Central memory CD8-positive, alpha-beta T cell (primary cell): ENCODE results near the gene LRRC39.
"Not testable (repeated sequence)": the region's sequence is repeated elsewhere in the genome, so short reads cannot be mapped to it uniquely, and the experiment has no call there.

Source experiments
- ATAC-seq: fragments of 150-1000 bp; cut with Tn5 transposase; replicated peaks from 2 replicates; pipeline ENCODE4 v1.10.0; 2022; ENCODE audit warnings: mild to moderate bottlenecking, moderate FRiP score, moderate number of reproducible peaks; ENCODE audit not compliant: poor library complexity, severe bottlenecking; ENCODE audit errors: extremely low read depth
- DNase-seq, 2 donors: peaks; one replicate each; pipeline ENCODE4 v3.0.0; 2021; ENCODE audit warnings: low spot score in 2 of 2
- H3K27ac Mint-ChIP-seq: one replicate; pipeline ENCODE4 v1.8.0; 2022; ENCODE audit warnings: low read depth, mild to moderate bottlenecking, moderate library complexity, mixed read lengths
- H3K27me3 Mint-ChIP-seq: one replicate; pipeline ENCODE4 v1.8.0; 2022; ENCODE audit warnings: mixed read lengths
- H3K36me3 Mint-ChIP-seq: one replicate; pipeline ENCODE4 v1.8.0; 2022; ENCODE audit warnings: mild to moderate bottlenecking, moderate library complexity, mixed read lengths; ENCODE audit not compliant: insufficient read depth
- H3K4me1 Mint-ChIP-seq: one replicate; pipeline ENCODE4 v1.8.0; 2022; ENCODE audit warnings: mixed read lengths
- H3K4me3 Mint-ChIP-seq: one replicate; pipeline ENCODE4 v1.8.0; 2022; ENCODE audit warnings: mild to moderate bottlenecking, moderate library complexity, mixed read lengths
- H3K9me3 Mint-ChIP-seq: one replicate; pipeline ENCODE4 v1.8.0; 2022; ENCODE audit warnings: mixed read lengths

The LRRC39 gene

GRCh38 chr1:100178091-100178490 lies at the start of gene LRRC39:
LRRC39 (minus strand) TSS chr1:100178256; CDS start chr1:100168516, 9,740 bp downstream.
- no peak within 1 kb of the TSS for H3K4me3 Mint-ChIP-seq
- no peak for DNase-seq
- H3K9me3 Mint-ChIP-seq: no peaks in the 10 kb centered on the region

GRCh38 chr1:100222428-100222827 lies 44.4 kb upstream of the LRRC39 start:
- no peaks in the 10 kb centered on the region for H3K9me3 Mint-ChIP-seq
- no peak overlapping the region for H3K27ac Mint-ChIP-seq
- DNase-seq (no peak), ATAC-seq (no peak)
- no peaks in the 10 kb centered on the region for H3K27me3 Mint-ChIP-seq
- H3K4me3 Mint-ChIP-seq: no peak overlapping the region
- H3K4me1 Mint-ChIP-seq: no peaks in the 10 kb centered on the region
- peaks cover 6% of the 10 kb centered on the region for H3K36me3 Mint-ChIP-seq

More at GRCh38 chr1:100178091-100178490, at the start of gene LRRC39:
- Mint-ChIP-seq H3K36me3 (no peaks in the 10 kb centered on the region), H3K27me3 (no peaks in the 10 kb centered on the region), H3K4me1 (no peaks in the 10 kb centered on the region), H3K27ac (no peak within 1 kb of the TSS)
- ATAC-seq: no peak

- DNase-seq (no peak), ATAC-seq (no peak)
- Mint-ChIP-seq H3K9me3 (no peaks in the 10 kb centered on the region), H3K36me3 (peaks cover 9% of the 10 kb centered on the region), H3K27me3 (no peaks in the 10 kb centered on the region), H3K27ac (no peak overlapping the region), H3K4me3 (no peak overlapping the region), H3K4me1 (no peaks in the 10 kb centered on the region)
Observed at GRCh38 chr1:100219883-100220282, 41.8 kb upstream of the LRRC39 start.

GRCh38 chr1:100219457-100219856 lies 41.4 kb upstream of the LRRC39 start:
- Mint-ChIP-seq H3K27ac (no peak overlapping the region), H3K27me3 (no peaks in the 10 kb centered on the region), H3K4me3 (no peak overlapping the region), H3K36me3 (peaks cover 12% of the 10 kb centered on the region), H3K9me3 (no peaks in the 10 kb centered on the region), H3K4me1 (no peaks in the 10 kb centered on the region)
- DNase-seq (no peak), ATAC-seq (no peak)

DNA sequence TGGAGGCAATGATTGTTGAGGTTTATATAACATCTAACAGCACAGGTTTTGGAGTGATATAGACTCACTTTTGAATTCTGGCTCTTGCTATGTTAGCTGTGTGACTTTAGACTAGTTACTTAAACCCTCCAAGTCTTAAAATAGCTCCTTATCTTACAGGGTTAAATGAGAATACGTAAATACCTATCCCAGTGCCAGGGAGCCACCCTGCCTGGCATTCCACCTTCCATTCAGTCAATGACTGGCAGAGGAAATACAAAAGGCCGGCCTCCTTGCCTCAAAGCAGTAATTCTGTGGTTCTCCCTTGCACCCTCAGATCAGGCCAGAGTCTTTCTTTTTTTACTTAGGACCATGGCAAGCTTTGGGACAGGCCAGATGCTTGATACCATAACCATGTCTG lies 39.8 kb upstream of the LRRC39 start:
- H3K4me1 Mint-ChIP-seq: no peaks in the 10 kb centered on the region
- H3K27ac Mint-ChIP-seq: no peak overlapping the region
- peaks cover 18% of the 10 kb centered on the region for H3K36me3 Mint-ChIP-seq
- no peak for DNase-seq
- H3K27me3 Mint-ChIP-seq: no peaks in the 10 kb centered on the region
- H3K4me3 Mint-ChIP-seq: no peak overlapping the region
- no peaks in the 10 kb centered on the region for H3K9me3 Mint-ChIP-seq
- no peak for ATAC-seq

DNA sequence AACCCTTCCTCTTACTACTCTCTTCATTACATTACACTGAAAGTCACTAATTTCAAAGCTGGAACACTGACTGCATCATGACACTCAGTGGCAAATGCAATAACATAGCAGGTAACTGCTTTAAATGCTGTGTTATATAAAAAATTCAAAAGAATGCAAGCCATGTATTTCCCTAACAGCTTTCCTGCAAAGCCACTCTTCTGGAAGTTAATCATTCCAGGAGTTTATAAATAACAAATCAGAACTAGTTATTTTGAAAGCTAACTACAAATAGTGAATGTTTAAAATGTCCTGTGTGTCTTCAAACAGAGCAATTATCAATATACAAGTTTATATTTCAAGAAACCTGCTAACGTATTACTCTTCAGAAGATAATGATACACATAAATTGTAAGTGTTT lies 37.0 kb upstream of the LRRC39 start:
- Mint-ChIP-seq H3K27ac (no peak overlapping the region), H3K9me3 (no peaks in the 10 kb centered on the region), H3K4me1 (no peaks in the 10 kb centered on the region), H3K4me3 (no peak overlapping the region), H3K27me3 (no peaks in the 10 kb centered on the region), H3K36me3 (peaks cover 32% of the 10 kb centered on the region)
- no peak for ATAC-seq
- no peak for DNase-seq

GRCh38 chr1:100213141-100213540 lies 35.1 kb upstream of the LRRC39 start:
- H3K4me1 Mint-ChIP-seq: no peaks in the 10 kb centered on the region
- no peaks in the 10 kb centered on the region for H3K27me3 Mint-ChIP-seq
- peaks cover 41% of the 10 kb centered on the region for H3K36me3 Mint-ChIP-seq
- ATAC-seq (no peak), DNase-seq (no peak)
- H3K9me3 Mint-ChIP-seq: no peaks in the 10 kb centered on the region
- no peak overlapping the region for H3K27ac Mint-ChIP-seq
- H3K4me3 Mint-ChIP-seq: no peak overlapping the region

DNA sequence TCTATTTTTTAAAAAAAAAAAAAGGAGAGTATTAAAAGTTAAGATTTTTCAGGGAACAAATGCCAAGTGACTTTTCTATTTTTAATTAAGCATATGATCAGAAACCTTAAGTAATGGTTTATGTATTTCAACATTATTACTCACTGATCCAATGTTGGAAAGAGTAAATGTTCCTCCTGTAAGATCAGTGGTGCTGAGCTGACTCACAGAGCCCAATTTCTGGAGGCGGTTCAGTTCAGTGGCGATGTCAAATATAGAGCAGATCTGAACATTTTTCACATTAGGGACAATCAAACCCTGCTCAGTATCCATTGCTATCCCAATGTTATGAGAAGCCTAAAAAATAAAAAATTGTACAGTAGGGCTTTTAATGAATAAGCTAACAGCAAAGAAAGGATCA lies 28.2 kb upstream of the LRRC39 start:
- Mint-ChIP-seq H3K4me1 (peaks cover 10% of the 10 kb centered on the region), H3K36me3 (peaks cover 51% of the 10 kb centered on the region), H3K9me3 (peaks cover 7% of the 10 kb centered on the region), H3K27ac (no peak overlapping the region), H3K27me3 (no peaks in the 10 kb centered on the region), H3K4me3 (no peak overlapping the region)
- no peak for DNase-seq
- ATAC-seq: no peak

- H3K4me3 Mint-ChIP-seq, ATAC-seq, H3K27me3 Mint-ChIP-seq, H3K9me3 Mint-ChIP-seq, DNase-seq, H3K27ac Mint-ChIP-seq: not testable (repeated sequence)
- Mint-ChIP-seq H3K4me1 (peaks cover 10% of the 10 kb centered on the region), H3K36me3 (peaks cover 48% of the 10 kb centered on the region)
Observed at GRCh38 chr1:100205593-100205992, 27.5 kb upstream of the LRRC39 start.

GRCh38 chr1:100205103-100205502 lies 27.0 kb upstream of the LRRC39 start:
- not testable (repeated sequence) for DNase-seq, H3K27ac Mint-ChIP-seq, H3K27me3 Mint-ChIP-seq, H3K4me3 Mint-ChIP-seq, ATAC-seq, H3K9me3 Mint-ChIP-seq
- peaks cover 10% of the 10 kb centered on the region for H3K4me1 Mint-ChIP-seq
- H3K36me3 Mint-ChIP-seq: peaks cover 46% of the 10 kb centered on the region

DNA sequence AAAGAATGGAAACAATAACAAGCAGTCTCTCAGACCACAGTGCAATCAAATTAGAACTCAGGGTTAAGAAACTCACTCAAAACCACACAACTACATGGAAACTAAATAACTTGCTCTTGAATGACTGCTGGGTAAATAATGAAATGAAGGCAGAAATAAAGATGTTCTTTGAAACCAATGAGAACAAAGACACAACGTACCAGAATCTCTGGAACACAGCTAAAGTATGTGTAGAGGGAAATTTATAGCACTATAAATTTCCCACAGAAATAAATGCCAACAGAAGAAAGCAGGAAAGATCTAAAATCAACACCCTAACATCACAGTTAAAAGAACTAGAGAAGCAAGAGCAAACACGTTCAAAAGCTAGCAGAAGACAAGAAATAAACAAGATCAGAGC lies 24.6 kb upstream of the LRRC39 start:
- not testable (repeated sequence) for H3K4me3 Mint-ChIP-seq, H3K27ac Mint-ChIP-seq, ATAC-seq, DNase-seq, H3K27me3 Mint-ChIP-seq, H3K9me3 Mint-ChIP-seq
- Mint-ChIP-seq H3K36me3 (peaks cover 40% of the 10 kb centered on the region), H3K4me1 (peaks cover 10% of the 10 kb centered on the region)

DNA sequence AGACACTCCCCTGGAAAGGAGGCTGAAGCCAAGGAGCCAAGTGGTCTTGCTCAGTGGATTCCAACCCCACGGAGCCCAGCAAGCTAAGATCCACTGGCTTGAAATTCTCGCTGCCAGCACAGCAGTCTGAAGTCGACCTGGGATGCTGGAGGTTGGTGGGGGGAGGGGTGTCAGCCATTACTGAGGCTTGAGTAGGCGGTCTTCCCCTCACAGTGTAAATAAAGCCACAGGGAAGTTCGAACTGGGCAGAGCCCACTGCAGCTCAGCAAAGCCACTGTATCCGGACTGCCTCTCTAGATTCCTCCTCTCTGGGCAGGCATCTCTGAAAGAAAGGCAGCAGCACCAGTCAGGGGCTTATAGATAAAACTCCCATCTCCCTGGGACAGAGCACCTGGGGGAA lies 22.0 kb upstream of the LRRC39 start:
- Mint-ChIP-seq H3K36me3 (peaks cover 35% of the 10 kb centered on the region), H3K4me1 (peaks cover 10% of the 10 kb centered on the region)
- H3K27ac Mint-ChIP-seq, ATAC-seq, H3K4me3 Mint-ChIP-seq, H3K27me3 Mint-ChIP-seq, DNase-seq, H3K9me3 Mint-ChIP-seq: not testable (repeated sequence)

- peaks cover 26% of the 10 kb centered on the region for H3K36me3 Mint-ChIP-seq
- H3K9me3 Mint-ChIP-seq: no peaks in the 10 kb centered on the region
- DNase-seq: no peak
- no peaks in the 10 kb centered on the region for H3K27me3 Mint-ChIP-seq
- no peak for ATAC-seq
- no peak overlapping the region for H3K27ac Mint-ChIP-seq
- H3K4me3 Mint-ChIP-seq: no peak overlapping the region
- peaks cover 10% of the 10 kb centered on the region for H3K4me1 Mint-ChIP-seq
Observed at GRCh38 chr1:100198596-100198995, 20.5 kb upstream of the LRRC39 start.

- no peaks in the 10 kb centered on the region for H3K9me3 Mint-ChIP-seq
- no peak for DNase-seq
- no peak overlapping the region for H3K27ac Mint-ChIP-seq
- no peak overlapping the region for H3K4me3 Mint-ChIP-seq
- no peak for ATAC-seq
- H3K4me1 Mint-ChIP-seq: no peaks in the 10 kb centered on the region
- peaks cover 2% of the 10 kb centered on the region for H3K36me3 Mint-ChIP-seq
- H3K27me3 Mint-ChIP-seq: no peaks in the 10 kb centered on the region
Observed at GRCh38 chr1:100188617-100189016, 10.6 kb upstream of the LRRC39 start.
